ENCODE data around the gene RPL12.

GRCh38 chr9:127417131-127418036 lies 33.8 kb downstream of the RPL12 start:
- TF ChIP-seq ZNF274 (IDR thresholded peaks at IDR 0.05; ENCODE audit: borderline replicate concordance, low read depth, low read length) (no peak), POLR2AphosphoS5 (IDR thresholded peaks at IDR 0.05; ENCODE audit: control insufficient read depth, insufficient read depth, low read depth, low read length) (no peak), CTCF (IDR thresholded peaks at IDR 0.05 in 2 of 3, conservative IDR thresholded peaks at IDR 0.05 in 1 of 3; ENCODE audit: insufficient read depth in 2 of 3, low read depth in 1 of 3, low read length in 3 of 3) (no peak), ELF4 (CRISPR knock-in tag; IDR thresholded peaks at IDR 0.05) (no peak), CAMTA2 (CRISPR knock-in tag; conservative IDR thresholded peaks at IDR 0.05) (no peak), SMARCC2 (IDR thresholded peaks at IDR 0.05; ENCODE audit: low read depth) (no peak), FOS (IDR thresholded peaks at IDR 0.05; ENCODE audit: extremely low read depth, insufficient read length) (no peak)

All from K562 (cell line).